KOPT-K1 (cell line): Measurements from ENCODE around the gene RPS15A.

Source experiments
- H3K27ac ChIP-seq: fragments of 200-600 bp; sonication (generic); 2 replicates; pipeline ENCODE4 v1.5.1; 2016; ENCODE audit warnings: antibody characterized with exemption, mild to moderate bottlenecking, low read depth, low read length; ENCODE audit not compliant: poor library complexity, severe bottlenecking
- H3K36me3 ChIP-seq: fragments of 200-600 bp; sonication (generic); 2 replicates; pipeline ENCODE4 v1.5.1; 2017; ENCODE audit warnings: antibody characterized with exemption, mild to moderate bottlenecking, low read length, moderate library complexity; ENCODE audit not compliant: insufficient read depth
- H3K9me3 ChIP-seq: fragments of 200-600 bp; sonication (generic); 2 replicates; pipeline ENCODE4 v1.5.1; 2017; ENCODE audit warnings: antibody characterized with exemption, low read length, mild to moderate bottlenecking; ENCODE audit not compliant: insufficient read depth, poor library complexity, severe bottlenecking

RPS15A gene

DNA sequence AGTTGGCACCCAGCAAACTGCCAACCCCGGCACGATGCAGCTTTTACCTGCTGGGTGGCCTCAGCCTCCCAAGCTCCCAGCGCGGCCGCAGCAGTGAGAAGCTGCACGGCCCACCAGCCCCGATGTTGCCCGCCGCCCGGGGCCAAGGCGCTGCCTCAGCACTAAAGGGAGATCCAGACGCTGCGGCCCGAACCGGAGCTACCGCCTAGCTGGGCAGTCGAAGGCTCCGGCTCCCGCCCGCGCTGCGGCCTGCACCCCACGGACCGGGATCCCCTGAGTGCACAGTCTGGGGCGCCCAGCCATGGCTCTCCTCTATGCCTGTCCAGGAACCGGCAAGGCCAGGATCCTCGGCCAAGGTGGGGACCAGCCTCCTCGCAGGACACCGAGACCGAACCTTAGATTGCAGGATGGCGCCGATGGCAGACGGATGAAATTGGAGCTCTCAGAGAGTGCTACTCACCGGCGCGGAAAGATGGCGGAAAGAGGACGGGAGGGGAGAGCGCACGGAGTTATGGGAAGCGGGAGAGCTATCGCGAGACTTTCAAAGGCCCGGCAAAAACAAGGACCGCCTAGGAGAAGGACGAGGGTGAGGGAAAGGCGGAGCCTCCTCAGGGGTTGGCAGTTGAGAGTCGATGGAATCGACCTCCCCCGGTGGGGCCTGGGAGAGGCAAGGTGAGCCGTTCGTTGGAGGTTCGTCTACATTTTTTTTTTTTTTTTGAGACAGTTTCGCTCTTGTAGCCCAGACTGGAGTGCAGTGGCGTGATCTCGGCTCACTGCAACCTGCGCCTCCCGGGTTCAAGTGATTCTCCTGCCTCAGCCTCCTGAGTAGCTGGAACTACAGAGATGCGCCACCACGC is at the start of gene RPS15A:
Gene RPS15A, minus strand, starts transcription at position 485 of the 857 bp plus-strand sequence. CDS start 1,221 bp downstream, outside the sequence.
- H3K9me3 ChIP-seq: no peaks in the 10 kb centered on the region
- H3K27ac ChIP-seq: peak within 1 kb of the TSS; percentile 79
- peaks cover 94% of the 10 kb centered on the region for H3K36me3 ChIP-seq

- Histone ChIP-seq H3K9me3 (no peaks in the 10 kb centered on the region), H3K27ac (no peak overlapping the region), H3K36me3 (peaks cover 100% of the 10 kb centered on the region)
These were observed 49.4 kb upstream of the RPS15A start for GRCh38 chr16:18839555-18839954.

- Histone ChIP-seq H3K9me3 (no peaks in the 10 kb centered on the region), H3K36me3 (peaks cover 100% of the 10 kb centered on the region), H3K27ac (no peak overlapping the region)
These were observed 46.6 kb upstream of the RPS15A start for GRCh38 chr16:18836702-18837101.

GRCh38 chr16:18834864-18835263 is 44.7 kb upstream of the RPS15A start:
- H3K9me3 ChIP-seq: no peaks in the 10 kb centered on the region
- H3K36me3 ChIP-seq: peaks cover 99% of the 10 kb centered on the region
- no peak overlapping the region for H3K27ac ChIP-seq

GRCh38 chr16:18833707-18834505 is 43.8 kb upstream of the RPS15A start:
- Histone ChIP-seq H3K9me3 (no peaks in the 10 kb centered on the region), H3K36me3 (peaks cover 99% of the 10 kb centered on the region), H3K27ac (no peak overlapping the region)

GRCh38 chr16:18832613-18833012 is 42.5 kb upstream of the RPS15A start:
- Histone ChIP-seq H3K27ac (no peak overlapping the region), H3K36me3 (peaks cover 99% of the 10 kb centered on the region), H3K9me3 (no peaks in the 10 kb centered on the region)

- no peaks in the 10 kb centered on the region for H3K9me3 ChIP-seq
- H3K27ac ChIP-seq: no peak overlapping the region
- peaks cover 95% of the 10 kb centered on the region for H3K36me3 ChIP-seq
These were observed 41.9 kb upstream of the RPS15A start for GRCh38 chr16:18832006-18832405.

DNA sequence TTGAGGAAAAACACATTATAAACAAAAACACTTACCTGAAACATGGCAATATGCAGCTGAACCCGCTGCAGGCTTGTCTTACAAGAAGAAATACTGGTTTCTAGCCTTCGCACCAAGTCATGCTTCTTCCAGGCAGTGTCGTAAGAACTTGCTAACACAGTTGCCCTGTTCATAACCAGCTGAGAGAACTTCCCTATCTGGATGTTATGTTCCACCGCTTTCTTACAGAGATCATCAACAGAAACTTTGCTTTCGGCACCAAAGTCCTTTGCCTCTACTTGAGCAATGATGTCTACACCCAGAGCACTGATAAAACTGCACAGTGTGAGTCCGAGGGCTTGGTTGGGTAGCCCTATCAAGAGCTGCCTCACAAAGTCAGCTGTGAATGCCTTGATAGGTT is 39.1 kb upstream of the RPS15A start:
- H3K36me3 ChIP-seq: peaks cover 71% of the 10 kb centered on the region

GRCh38 chr16:18827890-18828289 is 37.8 kb upstream of the RPS15A start:
- Histone ChIP-seq H3K9me3 (no peaks in the 10 kb centered on the region), H3K36me3 (peaks cover 57% of the 10 kb centered on the region), H3K27ac (no peak overlapping the region)

More for the DNA sequence above, 39.1 kb upstream of the RPS15A start:
- Histone ChIP-seq H3K27ac (no peak overlapping the region), H3K9me3 (no peaks in the 10 kb centered on the region)

DNA sequence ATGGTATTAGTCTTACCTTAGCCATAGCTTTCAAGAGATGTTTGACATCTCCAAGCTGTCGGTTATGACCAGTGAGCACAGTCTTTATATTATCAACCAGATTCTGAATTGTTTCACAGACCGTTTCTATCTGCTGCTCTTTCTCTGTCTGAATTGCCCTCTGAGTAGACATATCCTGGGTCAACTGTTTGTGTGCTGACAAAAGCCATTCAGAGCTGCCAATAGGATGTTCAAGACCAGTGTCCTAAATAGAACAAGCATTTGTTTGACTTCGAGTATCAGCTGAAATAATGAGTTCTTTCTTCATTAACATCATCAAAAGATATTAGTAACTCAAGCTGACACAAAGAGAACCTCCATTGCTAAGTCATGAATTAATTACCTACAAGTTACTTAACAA is 26.2 kb upstream of the RPS15A start:
- Histone ChIP-seq H3K9me3 (no peaks in the 10 kb centered on the region), H3K27ac (no peak overlapping the region), H3K36me3 (peaks cover 91% of the 10 kb centered on the region)

GRCh38 chr16:18811925-18812324 is 21.8 kb upstream of the RPS15A start:
- Histone ChIP-seq H3K36me3 (peaks cover 93% of the 10 kb centered on the region), H3K27ac (no peak overlapping the region), H3K9me3 (no peaks in the 10 kb centered on the region)

- Histone ChIP-seq H3K9me3 (no peaks in the 10 kb centered on the region), H3K36me3 (peaks cover 91% of the 10 kb centered on the region), H3K27ac (no peak overlapping the region)
These were observed 19.0 kb upstream of the RPS15A start for GRCh38 chr16:18809165-18809564.

- H3K36me3 ChIP-seq: peaks cover 60% of the 10 kb centered on the region
- no peaks in the 10 kb centered on the region for H3K9me3 ChIP-seq
- H3K27ac ChIP-seq: peak overlapping the region; percentile 50
These were observed 15.2 kb upstream of the RPS15A start for GRCh38 chr16:18805257-18805773.

GRCh38 chr16:18804540-18804939 is 14.4 kb upstream of the RPS15A start:
- Histone ChIP-seq H3K36me3 (peaks cover 59% of the 10 kb centered on the region), H3K27ac (peak overlapping the region; percentile 50), H3K9me3 (no peaks in the 10 kb centered on the region)
